Ovary (tissue), 9 donors: ENCODE results near the gene ASB2. TPM values are rescaled to one million over a fixed set of nuclear protein-coding genes. Genes with fewer than 3 reads are reported as not detected.

Source experiments
- DNase-seq, 5 donors: peaks; one replicate each; pipeline ENCODE4 v3.0.0-alpha.2; 2019 to 2020
- H3K27ac ChIP-seq, 2 donors: fragments of 200-600 bp; one replicate each; pipeline versions ENCODE4 v1.5.1 to v1.8.0; 2019 to 2022
- H3K27me3 ChIP-seq: fragments of 200-600 bp; one replicate; pipeline ENCODE4 v1.8.0; 2022
- H3K36me3 ChIP-seq: fragments of 200-600 bp; sonication (generic); one replicate; pipeline ENCODE4 v1.5.1; 2019
- H3K4me1 ChIP-seq: one replicate; pipeline ENCODE4 v1.8.1; 2013; ENCODE audit warnings: mild to moderate bottlenecking, moderate library complexity; ENCODE audit not compliant: insufficient read depth
- H3K4me3 ChIP-seq: fragments of 200-600 bp; sonication (generic); one replicate; pipeline ENCODE4 v1.5.1; 2017
- H3K9me3 ChIP-seq, 2 donors: fragments of 200-600 bp in 1 of 2; sonication (generic) in 1 of 2; one replicate each; pipeline versions ENCODE4 v1.5.1 to v1.8.1; 2013 to 2019; ENCODE audit warnings: mild to moderate bottlenecking in 1 of 2, moderate library complexity in 1 of 2
- CTCF ChIP-seq, 3 donors: fragments of 450-650 bp in 2 of 3; fragments of 200-600 bp in 1 of 3; IDR thresholded peaks; one replicate each; pipeline versions ENCODE4 v1.5.1 to v1.8.0; 2016 to 2022; ENCODE audit warnings: antibody characterized with exemption in 3 of 3, mild to moderate bottlenecking in 1 of 3
- EP300 ChIP-seq: sonication (generic); formaldehyde crosslinking; IDR thresholded peaks from one replicate; pipeline ENCODE4 v1.6.1; 2017; ENCODE audit warnings: antibody characterized with exemption
- POLR2A ChIP-seq: fragments of 450-650 bp; IDR thresholded peaks from one replicate; pipeline ENCODE4 v1.6.1; 2017; ENCODE audit warnings: antibody characterized with exemption, mild to moderate bottlenecking, moderate library complexity
- WGBS, 3 donors: extraction: QIAGEN DNeasy Blood & Tissue Kit in 1 of 3; methylation state at CpG; one replicate each; pipeline versions ENCODE4 v1.1.5 to v1.1.7; 2013 to 2017; 5-methylcytosine and 5-hydroxymethylcytosine counted together
- intact Hi-C, 4 donors: fragments of 100-400 bp; cut with DNase I; formaldehyde crosslinking; loops; one replicate each; pipeline versions ENCODE4 v1.11.0 to v1.15.1; 2022 to 2023
- polyA plus RNA-seq, 2 donors: library from polyadenylated mRNA; stranded (reverse); fragments of 200-250 nt in 1 of 2; fragments of 350-450 nt in 1 of 2; fragmentation: Illumina TruSeq in 1 of 2; extraction: RNeasy Lipid Tissue Mini Kit (QIAGEN cat#74804) in 1 of 2; gene quantifications; one replicate each; pipeline ENCODE4 v1.2.3, GENCODE V29; 2013 to 2014
- total RNA-seq, 7 donors: library from RNA; depleted of rRNA in 2 of 7; stranded (reverse); fragments of >200 nt in 2 of 7; fragmentation: NEBNext Ultra II Directional in 3 of 7; extraction: Animal tissue kit (Norgen Biotek cat#: 25700) in 3 of 7; gene quantifications; one replicate each; pipeline versions ENCODE4 v1.1.0 to v1.2.4, GENCODE V29; 2016 to 2023
- donor health status: DM: no; HTN: no; CAD: no; lungs with moderate emphysema.
- donor health status: DM: no; HTN: no; CAD: no.
- donor health status: Bipolar disorder and iron deficiency.
- donor health status: DM: yes; HTN: yes; CAD: no.
- donor health status: DM: no; HTN: no; CAD: no.
- donor health status: DM: yes; HTN: yes; CAD: no.

ASB2 gene
- total and polyA plus RNA-seq, 9 donors: 1.3 to 25.6 (median 3.0) TPM

- WGBS, 3 donors: 64 to 70% (median 65%) methylated on average over 4 of the region's 4 CpGs
- TF ChIP-seq EP300 (no peak), POLR2A (no peak), CTCF (IDR thresholded peaks at IDR 0.05) (no peak)
- DNase-seq: no peak
- H3K4me3 ChIP-seq: no peak overlapping the region
- H3K36me3 ChIP-seq: no peaks in the 10 kb centered on the region
- no peaks in the 10 kb centered on the region for H3K9me3 ChIP-seq
- no peaks in the 10 kb centered on the region for H3K27me3 ChIP-seq
- no peak overlapping the region for H3K27ac ChIP-seq
- no peaks in the 10 kb centered on the region for H3K4me1 ChIP-seq
- intact Hi-C loops: no loop called here
These were observed 12.7 kb downstream of the ASB2 start for GRCh38 chr14:93963692-93964091.

DNA sequence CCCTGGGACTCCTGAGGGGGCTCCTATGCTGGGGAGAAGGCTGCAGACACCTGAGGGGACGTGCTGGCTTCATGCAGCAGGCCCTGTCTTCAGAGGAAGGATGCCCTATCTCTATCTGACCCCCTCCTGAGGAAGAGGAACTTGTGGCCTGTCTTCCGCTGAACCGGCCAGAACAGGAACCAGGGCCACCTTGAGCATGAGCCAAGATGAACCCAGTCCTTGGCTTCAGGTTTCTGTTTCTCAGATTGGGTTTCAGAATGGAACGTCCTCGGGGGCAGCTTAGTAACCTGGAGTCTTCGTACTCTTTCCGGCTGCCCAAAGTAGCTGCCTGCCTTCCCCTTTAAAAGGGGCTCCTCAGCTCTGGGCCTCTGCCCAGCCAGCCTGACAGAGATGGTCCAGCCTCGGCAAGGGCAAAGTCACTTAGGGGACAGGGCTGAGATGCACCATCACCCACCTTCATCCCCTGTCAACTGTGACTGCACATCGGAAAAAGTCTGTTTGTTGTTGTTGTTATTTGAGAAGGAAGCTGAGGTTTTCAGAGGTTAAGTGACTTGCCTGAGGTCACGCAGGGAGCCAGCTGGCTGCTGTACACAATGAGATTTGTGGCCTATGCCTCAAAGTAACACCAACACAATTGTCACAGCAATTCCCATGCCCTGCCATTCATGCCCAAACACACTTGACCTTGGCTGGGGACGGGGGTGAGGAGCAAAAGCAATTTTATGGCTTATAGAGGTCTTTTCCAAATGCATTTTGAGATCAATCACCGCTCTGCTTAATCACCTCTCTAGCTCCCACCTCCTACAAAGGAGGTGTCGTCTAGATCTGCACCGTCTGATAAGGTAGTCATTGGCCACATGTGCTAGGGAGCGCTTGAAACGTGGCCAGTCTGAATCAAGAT, 13.4 kb downstream of the ASB2 start:
- H3K4me3 ChIP-seq: no peak overlapping the region
- DNase-seq: no peak
- H3K36me3 ChIP-seq: no peaks in the 10 kb centered on the region
- H3K27ac ChIP-seq: no peak overlapping the region
- H3K4me1 ChIP-seq: no peaks in the 10 kb centered on the region
- intact Hi-C loops: no loop called here
- WGBS, 3 donors: 58 to 65% (median 63%) methylated on average over 16 of the region's 16 CpGs
- H3K27me3 ChIP-seq: no peaks in the 10 kb centered on the region
- TF ChIP-seq POLR2A: no peak
- TF ChIP-seq EP300: no peak
- TF ChIP-seq CTCF (IDR thresholded peaks at IDR 0.05): no peak
- no peaks in the 10 kb centered on the region for H3K9me3 ChIP-seq

DNA sequence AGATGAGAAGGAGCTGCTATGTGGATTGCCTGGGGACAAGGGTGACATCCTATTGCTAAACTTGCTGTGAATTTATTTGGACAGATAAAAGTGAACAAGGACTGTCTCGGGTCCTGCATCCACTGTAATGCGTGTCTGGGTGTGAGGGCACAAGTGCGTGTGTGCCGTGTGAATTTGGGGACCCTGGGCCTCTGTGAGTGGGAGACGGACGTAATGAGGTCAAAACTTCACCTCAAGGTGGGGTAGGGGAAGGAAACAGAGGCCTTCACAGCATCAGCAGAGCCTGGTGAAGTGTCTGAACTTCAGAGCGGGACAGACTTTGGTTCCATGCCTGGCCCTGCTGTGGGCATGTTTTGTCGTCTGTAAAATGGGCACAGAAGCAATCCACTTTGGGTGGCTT, 14.8 kb downstream of the ASB2 start:
- intact Hi-C loops: no loop called here
- H3K36me3 ChIP-seq: no peaks in the 10 kb centered on the region
- H3K4me3 ChIP-seq: no peak overlapping the region
- 92 to 94% (median 94%) methylated on average over 8 of the region's 8 CpGs for WGBS, 3 donors
- H3K27ac ChIP-seq: no peak overlapping the region
- H3K9me3 ChIP-seq: no peaks in the 10 kb centered on the region
- TF ChIP-seq POLR2A (no peak), CTCF (IDR thresholded peaks at IDR 0.05) (no peak), EP300 (no peak)
- no peak for DNase-seq
- H3K4me1 ChIP-seq: no peaks in the 10 kb centered on the region
- H3K27me3 ChIP-seq: no peaks in the 10 kb centered on the region

- Histone ChIP-seq H3K27me3 (no peaks in the 10 kb centered on the region), H3K4me3 (no peak overlapping the region), H3K4me1 (no peaks in the 10 kb centered on the region), H3K27ac (no peak overlapping the region), H3K9me3 (no peaks in the 10 kb centered on the region), H3K36me3 (no peaks in the 10 kb centered on the region)
- 81 to 87% (median 84%) methylated on average over 3 of the region's 3 CpGs for WGBS, 3 donors
- no peak for TF ChIP-seq CTCF (IDR thresholded peaks at IDR 0.05)
- no peak for TF ChIP-seq POLR2A
- TF ChIP-seq EP300: no peak
- DNase-seq: no peak
- intact Hi-C loops: no loop called here
These were observed 15.5 kb downstream of the ASB2 start for GRCh38 chr14:93960774-93961438.
